Neuron (in vitro differentiated cells): Measurements from ENCODE around the gene APBA2.

ENCODE experiments used
- H2AFZ ChIP-seq: one replicate; pipeline ENCODE4 v1.6.1; 2013; ENCODE audit warnings: low read depth, mild to moderate bottlenecking, inconsistent platforms, low read length, moderate library complexity
- H3K27me3 ChIP-seq: one replicate; pipeline ENCODE4 v1.6.1; 2013; ENCODE audit warnings: low read length; ENCODE audit not compliant: insufficient read depth
- H3K36me3 ChIP-seq: one replicate; pipeline ENCODE4 v1.6.1; 2013; ENCODE audit warnings: low read length; ENCODE audit not compliant: insufficient read depth
- H3K4me1 ChIP-seq: one replicate; pipeline ENCODE4 v1.6.1; 2013; ENCODE audit warnings: low read length; ENCODE audit not compliant: insufficient read depth
- H3K4me3 ChIP-seq: 2 replicates; pipeline ENCODE4 v1.5.1; 2013; ENCODE audit warnings: mild to moderate bottlenecking, low read length, moderate library complexity
- H3K9me3 ChIP-seq: one replicate; pipeline ENCODE4 v1.6.1; 2013; ENCODE audit warnings: low read length

APBA2 gene

GRCh38 chr15:29127506-29128430 lies 242.0 kb downstream of the APBA2 start:
- Histone ChIP-seq H3K9me3 (no peaks in the 10 kb centered on the region), H3K4me3 (no peak overlapping the region), H3K4me1 (peaks cover 10% of the 10 kb centered on the region), H3K27me3 (no peaks in the 10 kb centered on the region), H2AFZ (no peak overlapping the region), H3K36me3 (no peaks in the 10 kb centered on the region)

GRCh38 chr15:29128671-29129070 lies 242.9 kb downstream of the APBA2 start:
- no peaks in the 10 kb centered on the region for H3K27me3 ChIP-seq
- no peaks in the 10 kb centered on the region for H3K9me3 ChIP-seq
- no peak overlapping the region for H3K4me3 ChIP-seq
- H3K4me1 ChIP-seq, result peaks cover 10% of the 10 kb centered on the region
- no peaks in the 10 kb centered on the region for H3K36me3 ChIP-seq
- no peak overlapping the region for H2AFZ ChIP-seq

- H3K36me3 ChIP-seq, result no peaks in the 10 kb centered on the region
- no peaks in the 10 kb centered on the region for H3K9me3 ChIP-seq
- no peak overlapping the region for H2AFZ ChIP-seq
- H3K4me1 ChIP-seq, result peaks cover 10% of the 10 kb centered on the region
- H3K27me3 ChIP-seq, result no peaks in the 10 kb centered on the region
- no peak overlapping the region for H3K4me3 ChIP-seq
These were observed 243.4 kb downstream of the APBA2 start for GRCh38 chr15:29129221-29129620.

- H3K36me3 ChIP-seq, result no peaks in the 10 kb centered on the region
- no peaks in the 10 kb centered on the region for H3K27me3 ChIP-seq
- H3K4me3 ChIP-seq, result no peak overlapping the region
- peaks cover 10% of the 10 kb centered on the region for H3K4me1 ChIP-seq
- no peaks in the 10 kb centered on the region for H3K9me3 ChIP-seq
- H2AFZ ChIP-seq, result no peak overlapping the region
These were observed 244.2 kb downstream of the APBA2 start for GRCh38 chr15:29129926-29130325.

GRCh38 chr15:29130476-29130875 lies 244.7 kb downstream of the APBA2 start:
- no peaks in the 10 kb centered on the region for H3K9me3 ChIP-seq
- H3K4me1 ChIP-seq, result peaks cover 10% of the 10 kb centered on the region
- H2AFZ ChIP-seq, result no peak overlapping the region

GRCh38 chr15:29130951-29131839 lies 245.4 kb downstream of the APBA2 start:
- no peaks in the 10 kb centered on the region for H3K27me3 ChIP-seq

More at GRCh38 chr15:29130476-29130875, 244.7 kb downstream of the APBA2 start:
- Histone ChIP-seq H3K4me3 (no peak overlapping the region), H3K36me3 (no peaks in the 10 kb centered on the region), H3K27me3 (no peaks in the 10 kb centered on the region)

GRCh38 chr15:29131840-29132420 lies 246.2 kb downstream of the APBA2 start:
- Histone ChIP-seq H3K27me3 (no peaks in the 10 kb centered on the region), H3K4me1 (peaks cover 10% of the 10 kb centered on the region), H2AFZ (no peak overlapping the region), H3K9me3 (no peaks in the 10 kb centered on the region), H3K36me3 (no peaks in the 10 kb centered on the region), H3K4me3 (no peak overlapping the region)

More at GRCh38 chr15:29130951-29131839, 245.4 kb downstream of the APBA2 start:
- Histone ChIP-seq H3K4me1 (peaks cover 10% of the 10 kb centered on the region), H2AFZ (no peak overlapping the region), H3K36me3 (no peaks in the 10 kb centered on the region), H3K9me3 (no peaks in the 10 kb centered on the region), H3K4me3 (no peak overlapping the region)

GRCh38 chr15:29132735-29133181 lies 247.0 kb downstream of the APBA2 start:
- Histone ChIP-seq H3K36me3 (no peaks in the 10 kb centered on the region), H3K9me3 (no peaks in the 10 kb centered on the region), H3K4me1 (peaks cover 10% of the 10 kb centered on the region), H3K27me3 (no peaks in the 10 kb centered on the region), H2AFZ (no peak overlapping the region), H3K4me3 (no peak overlapping the region)

- H3K27me3 ChIP-seq, result no peaks in the 10 kb centered on the region
- peaks cover 10% of the 10 kb centered on the region for H3K4me1 ChIP-seq
- H2AFZ ChIP-seq, result no peak overlapping the region
- H3K4me3 ChIP-seq, result no peak overlapping the region
- H3K36me3 ChIP-seq, result no peaks in the 10 kb centered on the region
- no peaks in the 10 kb centered on the region for H3K9me3 ChIP-seq
These were observed 247.5 kb downstream of the APBA2 start for GRCh38 chr15:29133321-29133720.

- H2AFZ ChIP-seq, result no peak overlapping the region
These were observed 248.0 kb downstream of the APBA2 start for GRCh38 chr15:29133791-29134190.

GRCh38 chr15:29134239-29134638 lies 248.5 kb downstream of the APBA2 start:
- H3K4me3 ChIP-seq, result no peak overlapping the region
- H3K27me3 ChIP-seq, result no peaks in the 10 kb centered on the region
- H3K9me3 ChIP-seq, result no peaks in the 10 kb centered on the region
- H2AFZ ChIP-seq, result no peak overlapping the region
- H3K36me3 ChIP-seq, result no peaks in the 10 kb centered on the region
- peaks cover 10% of the 10 kb centered on the region for H3K4me1 ChIP-seq

More at GRCh38 chr15:29133791-29134190, 248.0 kb downstream of the APBA2 start:
- Histone ChIP-seq H3K9me3 (no peaks in the 10 kb centered on the region), H3K27me3 (no peaks in the 10 kb centered on the region), H3K4me3 (no peak overlapping the region), H3K36me3 (no peaks in the 10 kb centered on the region), H3K4me1 (peaks cover 10% of the 10 kb centered on the region)

- no peak overlapping the region for H2AFZ ChIP-seq
- no peaks in the 10 kb centered on the region for H3K36me3 ChIP-seq
- no peaks in the 10 kb centered on the region for H3K27me3 ChIP-seq
- no peak overlapping the region for H3K4me3 ChIP-seq
- H3K4me1 ChIP-seq, result peaks cover 6% of the 10 kb centered on the region
- H3K9me3 ChIP-seq, result no peaks in the 10 kb centered on the region
These were observed 249.0 kb downstream of the APBA2 start for GRCh38 chr15:29134641-29135308.
